Ovary (tissue), 9 donors: ENCODE measurements around the gene NUPR1. TPM values are rescaled to one million over a fixed set of nuclear protein-coding genes. Genes with fewer than 3 reads are reported as not detected.
"Not testable (repeated sequence)": the region's sequence is repeated elsewhere in the genome, so short reads cannot be mapped to it uniquely, and the experiment has no call there.

Experiments
- DNase-seq, 5 donors: peaks; one replicate each; pipeline ENCODE4 v3.0.0-alpha.2; 2019 to 2020
- H3K27ac ChIP-seq, 2 donors: fragments of 200-600 bp; one replicate each; pipeline versions ENCODE4 v1.5.1 to v1.8.0; 2019 to 2022
- H3K27me3 ChIP-seq: fragments of 200-600 bp; one replicate; pipeline ENCODE4 v1.8.0; 2022
- H3K36me3 ChIP-seq: fragments of 200-600 bp; sonication (generic); one replicate; pipeline ENCODE4 v1.5.1; 2019
- H3K4me1 ChIP-seq: one replicate; pipeline ENCODE4 v1.8.1; 2013; ENCODE audit warnings: mild to moderate bottlenecking, moderate library complexity; ENCODE audit not compliant: insufficient read depth
- H3K4me3 ChIP-seq: fragments of 200-600 bp; sonication (generic); one replicate; pipeline ENCODE4 v1.5.1; 2017
- H3K9me3 ChIP-seq, 2 donors: fragments of 200-600 bp in 1 of 2; sonication (generic) in 1 of 2; one replicate each; pipeline versions ENCODE4 v1.5.1 to v1.8.1; 2013 to 2019; ENCODE audit warnings: mild to moderate bottlenecking in 1 of 2, moderate library complexity in 1 of 2
- EP300 ChIP-seq: sonication (generic); formaldehyde crosslinking; IDR thresholded peaks from one replicate; pipeline ENCODE4 v1.6.1; 2017; ENCODE audit warnings: antibody characterized with exemption
- POLR2A ChIP-seq: fragments of 450-650 bp; IDR thresholded peaks from one replicate; pipeline ENCODE4 v1.6.1; 2017; ENCODE audit warnings: antibody characterized with exemption, mild to moderate bottlenecking, moderate library complexity
- WGBS, 3 donors: extraction: QIAGEN DNeasy Blood & Tissue Kit in 1 of 3; methylation state at CpG; one replicate each; pipeline versions ENCODE4 v1.1.5 to v1.1.7; 2013 to 2017; 5-methylcytosine and 5-hydroxymethylcytosine counted together
- intact Hi-C, 4 donors: fragments of 100-400 bp; cut with DNase I; formaldehyde crosslinking; loops; one replicate each; pipeline versions ENCODE4 v1.11.0 to v1.15.1; 2022 to 2023
- polyA plus RNA-seq, 2 donors: library from polyadenylated mRNA; stranded (reverse); fragments of 200-250 nt in 1 of 2; fragments of 350-450 nt in 1 of 2; fragmentation: Illumina TruSeq in 1 of 2; extraction: RNeasy Lipid Tissue Mini Kit (QIAGEN cat#74804) in 1 of 2; gene quantifications; one replicate each; pipeline ENCODE4 v1.2.3, GENCODE V29; 2013 to 2014
- total RNA-seq, 7 donors: library from RNA; depleted of rRNA in 2 of 7; stranded (reverse); fragments of >200 nt in 2 of 7; fragmentation: NEBNext Ultra II Directional in 3 of 7; extraction: Animal tissue kit (Norgen Biotek cat#: 25700) in 3 of 7; gene quantifications; one replicate each; pipeline versions ENCODE4 v1.1.0 to v1.2.4, GENCODE V29; 2016 to 2023
- TF ChIP-seq, protein P1 (sequence below), 3 donors: fragments of 450-650 bp in 2 of 3; fragments of 200-600 bp in 1 of 3; IDR thresholded peaks; one replicate each; pipeline versions ENCODE4 v1.5.1 to v1.8.0; 2016 to 2022; ENCODE audit warnings: antibody characterized with exemption in 3 of 3, mild to moderate bottlenecking in 1 of 3
- donor health status: DM: no; HTN: no; CAD: no; lungs with moderate emphysema.
- donor health status: DM: no; HTN: no; CAD: no.
- donor health status: Bipolar disorder and iron deficiency.
- donor health status: DM: yes; HTN: yes; CAD: no.
- donor health status: DM: no; HTN: no; CAD: no.
- donor health status: DM: yes; HTN: yes; CAD: no.

The NUPR1 gene
- total and polyA plus RNA-seq, 9 donors: 25.5 to 366 (median 129) TPM

- intact Hi-C loops: no loop called here
- H3K27ac ChIP-seq: no peak overlapping the region
- 75 to 78% (median 76%) methylated on average over 15 of the region's 15 CpGs for WGBS, 3 donors
- no peak for TF ChIP-seq POLR2A
- no peak for TF ChIP-seq EP300
- TF ChIP-seq, protein P1, sequence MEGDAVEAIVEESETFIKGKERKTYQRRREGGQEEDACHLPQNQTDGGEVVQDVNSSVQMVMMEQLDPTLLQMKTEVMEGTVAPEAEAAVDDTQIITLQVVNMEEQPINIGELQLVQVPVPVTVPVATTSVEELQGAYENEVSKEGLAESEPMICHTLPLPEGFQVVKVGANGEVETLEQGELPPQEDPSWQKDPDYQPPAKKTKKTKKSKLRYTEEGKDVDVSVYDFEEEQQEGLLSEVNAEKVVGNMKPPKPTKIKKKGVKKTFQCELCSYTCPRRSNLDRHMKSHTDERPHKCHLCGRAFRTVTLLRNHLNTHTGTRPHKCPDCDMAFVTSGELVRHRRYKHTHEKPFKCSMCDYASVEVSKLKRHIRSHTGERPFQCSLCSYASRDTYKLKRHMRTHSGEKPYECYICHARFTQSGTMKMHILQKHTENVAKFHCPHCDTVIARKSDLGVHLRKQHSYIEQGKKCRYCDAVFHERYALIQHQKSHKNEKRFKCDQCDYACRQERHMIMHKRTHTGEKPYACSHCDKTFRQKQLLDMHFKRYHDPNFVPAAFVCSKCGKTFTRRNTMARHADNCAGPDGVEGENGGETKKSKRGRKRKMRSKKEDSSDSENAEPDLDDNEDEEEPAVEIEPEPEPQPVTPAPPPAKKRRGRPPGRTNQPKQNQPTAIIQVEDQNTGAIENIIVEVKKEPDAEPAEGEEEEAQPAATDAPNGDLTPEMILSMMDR (IDR thresholded peaks at IDR 0.05): no peak
- no peaks in the 10 kb centered on the region for H3K36me3 ChIP-seq
- H3K27me3 ChIP-seq: no peaks in the 10 kb centered on the region
- no peak for DNase-seq
- no peak overlapping the region for H3K4me3 ChIP-seq
- H3K4me1 ChIP-seq: no peaks in the 10 kb centered on the region
- H3K9me3 ChIP-seq: no peaks in the 10 kb centered on the region
Observed at GRCh38 chr16:28503470-28504259, 35.1 kb downstream of the NUPR1 start.

- Histone ChIP-seq H3K4me3 (no peak overlapping the region), H3K4me1 (no peaks in the 10 kb centered on the region), H3K36me3 (no peaks in the 10 kb centered on the region), H3K27ac (no peak overlapping the region), H3K9me3 (no peaks in the 10 kb centered on the region), H3K27me3 (no peaks in the 10 kb centered on the region)
- no peak for TF ChIP-seq POLR2A
- TF ChIP-seq, protein P1 (IDR thresholded peaks at IDR 0.05): no peak
- no peak for TF ChIP-seq EP300
- DNase-seq: no peak
- WGBS, 3 donors: 80 to 83% (median 81%) methylated on average over 2 of the region's 2 CpGs
- intact Hi-C loops: no loop called here
Observed at GRCh38 chr16:28502290-28502689, 36.5 kb downstream of the NUPR1 start.

- WGBS, 3 donors: 77 to 83% (median 78%) methylated on average over 19 of the region's 19 CpGs
Observed at GRCh38 chr16:28501258-28502232, 37.2 kb downstream of the NUPR1 start.

DNA sequence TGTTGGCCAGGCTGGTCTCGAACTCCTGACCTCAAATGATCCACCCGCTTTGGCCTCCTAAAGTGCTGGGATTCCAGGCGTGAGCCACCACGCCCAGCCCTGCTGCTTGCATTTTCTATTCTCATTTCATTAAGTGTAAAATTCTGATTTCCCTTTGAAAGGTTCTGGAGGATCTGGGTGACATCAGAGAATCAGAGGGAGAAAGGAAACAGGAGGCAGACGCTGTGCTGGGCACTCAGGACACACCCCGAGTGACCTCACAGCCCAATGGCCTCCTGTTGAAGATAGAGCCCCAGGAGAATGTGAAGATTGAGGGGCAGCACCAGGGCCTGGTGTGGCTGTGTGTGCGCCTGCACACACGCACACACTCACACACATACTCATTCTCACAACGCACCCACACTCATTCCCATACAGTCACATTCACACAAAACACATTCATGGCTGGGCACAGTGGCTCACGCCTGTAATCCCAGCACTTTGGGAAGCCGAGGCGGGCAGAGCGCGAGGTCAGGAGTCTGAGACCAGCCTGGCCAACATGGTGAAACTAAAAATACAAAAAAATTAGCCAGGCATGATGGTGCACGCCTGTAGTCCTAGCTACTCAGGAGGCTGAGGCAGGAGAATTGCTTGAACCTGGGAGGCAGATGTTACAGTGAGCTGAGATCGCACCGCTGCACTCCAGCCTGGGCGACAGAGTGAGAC lies 38.1 kb downstream of the NUPR1 start:
- intact Hi-C loops, DNase-seq, H3K27me3 ChIP-seq, H3K36me3 ChIP-seq, H3K4me1 ChIP-seq, H3K9me3 ChIP-seq, H3K27ac ChIP-seq, H3K4me3 ChIP-seq: not testable (repeated sequence)
- 78 to 82% (median 79%) methylated on average over 18 of the region's 18 CpGs for WGBS, 3 donors

More at GRCh38 chr16:28501258-28502232, 37.2 kb downstream of the NUPR1 start:
- Histone ChIP-seq H3K27ac (no peak overlapping the region), H3K4me1 (no peaks in the 10 kb centered on the region), H3K4me3 (no peak overlapping the region), H3K27me3 (no peaks in the 10 kb centered on the region), H3K9me3 (no peaks in the 10 kb centered on the region), H3K36me3 (no peaks in the 10 kb centered on the region)
- DNase-seq: no peak
- TF ChIP-seq POLR2A: no peak
- TF ChIP-seq EP300: no peak
- intact Hi-C loops: no loop called here

GRCh38 chr16:28499854-28500253 lies 38.9 kb downstream of the NUPR1 start:
- Histone ChIP-seq H3K4me1 (no peaks in the 10 kb centered on the region), H3K36me3 (no peaks in the 10 kb centered on the region), H3K27ac (no peak overlapping the region), H3K27me3 (no peaks in the 10 kb centered on the region), H3K9me3 (no peaks in the 10 kb centered on the region), H3K4me3 (no peak overlapping the region)
- 66 to 74% (median 70%) methylated on average over 10 of the region's 10 CpGs for WGBS, 3 donors
- TF ChIP-seq, protein P1 (IDR thresholded peaks at IDR 0.05): no peak
- no peak for TF ChIP-seq EP300
- no peak for TF ChIP-seq POLR2A
- intact Hi-C loops: loop anchor here in 2 of 4 donors (10.0 kb wide), 1 partner anchor 45 kb away; no protein-coding TSS in a partner anchor
- no peak for DNase-seq
